ENCODE data around the gene TTLL5.

- TF ChIP-seq CTCF (IDR thresholded peaks at IDR 0.05; ENCODE audit: low read depth, low read length, poor library complexity, severe bottlenecking) (peak; percentile 22), EZH2phosphoT487 (IDR thresholded peaks at IDR 0.05; ENCODE audit: borderline replicate concordance, low read length) (no peak)
These were observed 219.5 kb downstream of the TTLL5 start for GRCh38 chr14:75880512-75880911.

Measured in DOHH2 (cell line).